ENCODE results near the gene HOXA9.
A peak's percentile ranks its signal among the peaks of the same experiment; 100 is the strongest.

Gene HOXA9

GRCh38 chr7:27181795-27182275, 16.5 kb upstream of the HOXA9 start:
- TF ChIP-seq CTCF (IDR thresholded peaks at IDR 0.05; ENCODE audit: low read depth, low read length), result no peak
- H3K36me3 ChIP-seq, result no peaks in the 10 kb centered on the region
- H3K4me3 ChIP-seq (ENCODE audit: low read depth, low read length), result no peak overlapping the region
- no peak for DNase-seq
- H3K9me3 ChIP-seq, result no peaks in the 10 kb centered on the region
- H3K4me1 ChIP-seq, result no peaks in the 10 kb centered on the region
- peaks cover 98% of the 10 kb centered on the region for H3K27me3 ChIP-seq

- no peak overlapping the region for H3K4me3 ChIP-seq (ENCODE audit: low read depth, low read length)
- no peaks in the 10 kb centered on the region for H3K36me3 ChIP-seq
- DNase-seq, result no peak
- no peak for TF ChIP-seq CTCF (IDR thresholded peaks at IDR 0.05; ENCODE audit: low read depth, low read length)
- H3K4me1 ChIP-seq, result no peaks in the 10 kb centered on the region
- peaks cover 98% of the 10 kb centered on the region for H3K27me3 ChIP-seq
- H3K9me3 ChIP-seq, result no peaks in the 10 kb centered on the region
These were observed 15.4 kb upstream of the HOXA9 start for GRCh38 chr7:27180431-27181420.

- Histone ChIP-seq H3K4me3 (ENCODE audit: low read depth, low read length) (no peak overlapping the region), H3K36me3 (no peaks in the 10 kb centered on the region), H3K4me1 (no peaks in the 10 kb centered on the region), H3K27me3 (peaks cover 98% of the 10 kb centered on the region), H3K9me3 (no peaks in the 10 kb centered on the region)
- peak; percentile 84 for TF ChIP-seq CTCF (IDR thresholded peaks at IDR 0.05; ENCODE audit: low read depth, low read length)
- DNase-seq, result peak; percentile 70
These were observed 14.4 kb upstream of the HOXA9 start for GRCh38 chr7:27179503-27180430.

GRCh38 chr7:27179030-27179429, 13.7 kb upstream of the HOXA9 start:
- no peak for DNase-seq

GRCh38 chr7:27178366-27178765, 13.0 kb upstream of the HOXA9 start:
- no peak for TF ChIP-seq CTCF (IDR thresholded peaks at IDR 0.05; ENCODE audit: low read depth, low read length)
- DNase-seq, result no peak
- no peaks in the 10 kb centered on the region for H3K36me3 ChIP-seq
- peaks cover 98% of the 10 kb centered on the region for H3K27me3 ChIP-seq
- no peak overlapping the region for H3K4me3 ChIP-seq (ENCODE audit: low read depth, low read length)
- H3K9me3 ChIP-seq, result no peaks in the 10 kb centered on the region
- no peaks in the 10 kb centered on the region for H3K4me1 ChIP-seq

More at GRCh38 chr7:27179030-27179429, 13.7 kb upstream of the HOXA9 start:
- H3K36me3 ChIP-seq, result no peaks in the 10 kb centered on the region
- no peaks in the 10 kb centered on the region for H3K4me1 ChIP-seq
- H3K4me3 ChIP-seq (ENCODE audit: low read depth, low read length), result no peak overlapping the region
- H3K9me3 ChIP-seq, result no peaks in the 10 kb centered on the region
- no peak for TF ChIP-seq CTCF (IDR thresholded peaks at IDR 0.05; ENCODE audit: low read depth, low read length)
- peaks cover 98% of the 10 kb centered on the region for H3K27me3 ChIP-seq

Data from BE2C (cell line).